Right lobe of liver (tissue), 4 donors: Measurements from ENCODE around the gene KIRREL3.

Source experiments
- POLR2A ChIP-seq: fragments of 450-650 bp; IDR thresholded peaks from one replicate; pipeline ENCODE4 v1.6.1; 2017; ENCODE audit warnings: antibody characterized with exemption, mild to moderate bottlenecking
- TF ChIP-seq, protein P1 (sequence below), 4 donors: fragments of 200-600 bp in 3 of 4; fragments of 450-650 bp in 1 of 4; IDR thresholded peaks; one replicate each; pipeline versions ENCODE4 v1.5.1 to v1.8.0; 2016 to 2022; ENCODE audit warnings: antibody characterized with exemption in 4 of 4, mild to moderate bottlenecking in 2 of 4
- donor health status: DM: no; HTN: no; CAD: no.
- donor health status: DM: no; HTN: no; CAD: no.
- donor health status: DM: no; HTN: yes; CAD: no.

- no peak for TF ChIP-seq POLR2A
- TF ChIP-seq, protein P1, sequence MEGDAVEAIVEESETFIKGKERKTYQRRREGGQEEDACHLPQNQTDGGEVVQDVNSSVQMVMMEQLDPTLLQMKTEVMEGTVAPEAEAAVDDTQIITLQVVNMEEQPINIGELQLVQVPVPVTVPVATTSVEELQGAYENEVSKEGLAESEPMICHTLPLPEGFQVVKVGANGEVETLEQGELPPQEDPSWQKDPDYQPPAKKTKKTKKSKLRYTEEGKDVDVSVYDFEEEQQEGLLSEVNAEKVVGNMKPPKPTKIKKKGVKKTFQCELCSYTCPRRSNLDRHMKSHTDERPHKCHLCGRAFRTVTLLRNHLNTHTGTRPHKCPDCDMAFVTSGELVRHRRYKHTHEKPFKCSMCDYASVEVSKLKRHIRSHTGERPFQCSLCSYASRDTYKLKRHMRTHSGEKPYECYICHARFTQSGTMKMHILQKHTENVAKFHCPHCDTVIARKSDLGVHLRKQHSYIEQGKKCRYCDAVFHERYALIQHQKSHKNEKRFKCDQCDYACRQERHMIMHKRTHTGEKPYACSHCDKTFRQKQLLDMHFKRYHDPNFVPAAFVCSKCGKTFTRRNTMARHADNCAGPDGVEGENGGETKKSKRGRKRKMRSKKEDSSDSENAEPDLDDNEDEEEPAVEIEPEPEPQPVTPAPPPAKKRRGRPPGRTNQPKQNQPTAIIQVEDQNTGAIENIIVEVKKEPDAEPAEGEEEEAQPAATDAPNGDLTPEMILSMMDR (IDR thresholded peaks at IDR 0.05), result no peak
These were observed 210.0 kb downstream of the KIRREL3 start for GRCh38 chr11:126790550-126791081.
